HEK293 (cell line): Measurements from ENCODE around the gene USP50.
A peak's percentile ranks its signal among the peaks of the same experiment; 100 is the strongest.

Experiments
- CTCF ChIA-PET: fragments of 350-600 bp; formaldehyde crosslinking; extraction: SDS; loops from one replicate; lab custom pipeline; 2021; ENCODE audit warnings: antibody characterized with exemption; lab: Yijun Ruan, JAX
- POLR2A ChIA-PET: fragments of 300-600 bp; formaldehyde crosslinking; extraction: SDS; loops from one replicate; lab custom pipeline; 2020; ENCODE audit warnings: antibody characterized with exemption, inconsistent platforms; lab: Yijun Ruan, JAX
- H3K27ac ChIP-seq: fragments of 200-500 bp; sonication (Bioruptor generic); 2 replicates; pipeline ENCODE4 v1.5.1; 2014; ENCODE audit warnings: low read depth, low read length, control low read depth, inconsistent platforms; ENCODE audit errors: extremely low read depth
- H3K36me3 ChIP-seq, 2 experiments: fragments of 200-500 bp in 1 of 2; sonication (Bioruptor generic) in 1 of 2; 1 replicate in 1 of 2; 2 replicates in 1 of 2; pipeline ENCODE4 v1.5.1; 2014 to 2017; ENCODE audit warnings: inconsistent platforms in 2 of 2, low read length in 2 of 2; ENCODE audit not compliant: control insufficient read depth in 2 of 2, insufficient read depth in 1 of 2
- H3K4me1 ChIP-seq: fragments of 200-500 bp; sonication (Bioruptor generic); 2 replicates; pipeline ENCODE4 v1.5.1; 2014; ENCODE audit warnings: mild to moderate bottlenecking, low read length, inconsistent platforms; ENCODE audit not compliant: control insufficient read depth, insufficient read depth
- H3K4me3 ChIP-seq: 2 replicates; pipeline ENCODE4 v1.5.1; 2011; ENCODE audit warnings: low read depth, mild to moderate bottlenecking, control low read depth, low read length, moderate library complexity
- H3K9me3 ChIP-seq: fragments of 200-500 bp; sonication (Bioruptor generic); 2 replicates; pipeline ENCODE4 v1.5.1; 2014; ENCODE audit warnings: low read depth, low read length, inconsistent platforms; ENCODE audit not compliant: control insufficient read depth, insufficient read depth
- FEZF1 ChIP-seq: fragments of 450-650 bp; formaldehyde crosslinking; IDR thresholded peaks from 2 replicates; pipeline ENCODE4 v1.5.1; 2016; ENCODE audit warnings: missing biosample characterization, missing genetic modification characterization
- MZF1 ChIP-seq: fragments of 450-650 bp; formaldehyde crosslinking; IDR thresholded peaks from 2 replicates; pipeline ENCODE4 v1.5.1; 2017; ENCODE audit warnings: missing biosample characterization, missing genetic modification characterization, borderline replicate concordance
- PBX3 ChIP-seq: sonication (generic); formaldehyde crosslinking; IDR thresholded peaks from 2 replicates; pipeline ENCODE4 v1.8.1; 2022; ENCODE audit warnings: mild to moderate bottlenecking, moderate library complexity, missing genetic modification reagents
- PRDM1 ChIP-seq: fragments of 450-650 bp; formaldehyde crosslinking; IDR thresholded peaks from 2 replicates; pipeline ENCODE4; 2016; ENCODE audit warnings: missing biosample characterization, missing genetic modification characterization
- SP2 ChIP-seq: fragments of 450-650 bp; formaldehyde crosslinking; IDR thresholded peaks from 2 replicates; pipeline ENCODE4 v1.5.1; 2016; ENCODE audit warnings: missing biosample characterization, missing genetic modification characterization
- TCF7L2 ChIP-seq: IDR thresholded peaks from 2 replicates; pipeline ENCODE4 v1.6.1; 2011; ENCODE audit warnings: low read depth, mild to moderate bottlenecking, inconsistent platforms, low read length, moderate library complexity, borderline replicate concordance
- ZBTB1 ChIP-seq: fragments of 450-650 bp; formaldehyde crosslinking; IDR thresholded peaks from 2 replicates; pipeline ENCODE4 v1.5.1; 2016; ENCODE audit warnings: missing biosample characterization, missing genetic modification characterization
- ZFP37 ChIP-seq: fragments of 450-650 bp; formaldehyde crosslinking; IDR thresholded peaks from 2 replicates; pipeline ENCODE4 v1.5.1; 2016; ENCODE audit warnings: missing biosample characterization, missing genetic modification characterization
- ZFP69B ChIP-seq: fragments of 450-650 bp; formaldehyde crosslinking; IDR thresholded peaks from 2 replicates; pipeline ENCODE4 v1.5.1; 2016; ENCODE audit warnings: missing biosample characterization, missing genetic modification characterization
- ZNF138 ChIP-seq: fragments of 450-650 bp; formaldehyde crosslinking; IDR thresholded peaks from 2 replicates; pipeline ENCODE4 v1.5.1; 2016; ENCODE audit warnings: missing biosample characterization, missing genetic modification characterization, borderline replicate concordance
- ZNF140 ChIP-seq: fragments of 450-650 bp; formaldehyde crosslinking; IDR thresholded peaks from 2 replicates; pipeline ENCODE4 v1.5.1; 2016; ENCODE audit warnings: missing biosample characterization, missing genetic modification characterization
- ZNF202 ChIP-seq: fragments of 450-650 bp; formaldehyde crosslinking; IDR thresholded peaks from 2 replicates; pipeline ENCODE4 v1.5.1; 2016; ENCODE audit warnings: missing biosample characterization, missing genetic modification characterization, borderline replicate concordance
- ZNF223 ChIP-seq: fragments of 450-650 bp; formaldehyde crosslinking; IDR thresholded peaks from 2 replicates; pipeline ENCODE4 v1.5.1; 2016; ENCODE audit warnings: missing biosample characterization, missing genetic modification characterization
- ZNF311 ChIP-seq: fragments of 450-650 bp; formaldehyde crosslinking; IDR thresholded peaks from 2 replicates; pipeline ENCODE4 v1.5.1; 2017; ENCODE audit warnings: missing biosample characterization, missing genetic modification characterization, borderline replicate concordance
- ZNF324 ChIP-seq: fragments of 450-650 bp; formaldehyde crosslinking; IDR thresholded peaks from 2 replicates; pipeline ENCODE4 v1.5.1; 2016; ENCODE audit warnings: missing biosample characterization, missing genetic modification characterization
- ZNF391 ChIP-seq: fragments of 450-650 bp; formaldehyde crosslinking; IDR thresholded peaks from 2 replicates; pipeline ENCODE4 v1.5.1; 2016; ENCODE audit warnings: low read depth, missing biosample characterization, missing genetic modification characterization, borderline replicate concordance
- ZNF404 ChIP-seq: fragments of 450-650 bp; formaldehyde crosslinking; IDR thresholded peaks from 2 replicates; pipeline ENCODE4 v1.5.1; 2017; ENCODE audit warnings: missing biosample characterization, missing genetic modification characterization
- ZNF426 ChIP-seq: fragments of 450-650 bp; formaldehyde crosslinking; IDR thresholded peaks from 2 replicates; pipeline ENCODE4 v1.5.1; 2017; ENCODE audit warnings: missing biosample characterization, missing genetic modification characterization, mild to moderate bottlenecking, inconsistent platforms, moderate library complexity
- ZNF433 ChIP-seq: fragments of 450-650 bp; formaldehyde crosslinking; IDR thresholded peaks from 2 replicates; pipeline ENCODE4 v1.5.1; 2016; ENCODE audit warnings: missing biosample characterization, missing genetic modification characterization, low read depth
- ZNF501 ChIP-seq: fragments of 450-650 bp; formaldehyde crosslinking; IDR thresholded peaks from 2 replicates; pipeline ENCODE4 v1.5.1; 2016; ENCODE audit warnings: missing biosample characterization, missing genetic modification characterization
- ZNF510 ChIP-seq: fragments of 450-650 bp; formaldehyde crosslinking; IDR thresholded peaks from 2 replicates; pipeline ENCODE4 v1.5.1; 2018; ENCODE audit warnings: mild to moderate bottlenecking, missing genetic modification characterization, missing biosample characterization; ENCODE audit not compliant: insufficient replicate concordance
- ZNF596 ChIP-seq: fragments of 450-650 bp; IDR thresholded peaks from 2 replicates; pipeline ENCODE4 v1.5.0; 2018; ENCODE audit warnings: missing biosample characterization, mild to moderate bottlenecking, missing genetic modification characterization, moderate library complexity
- ZNF645 ChIP-seq: fragments of 450-650 bp; formaldehyde crosslinking; IDR thresholded peaks from 2 replicates; pipeline ENCODE4; 2016; ENCODE audit warnings: missing biosample characterization, missing genetic modification characterization
- ZNF692 ChIP-seq: fragments of 450-650 bp; formaldehyde crosslinking; IDR thresholded peaks from 2 replicates; pipeline ENCODE4 v1.5.1; 2016; ENCODE audit warnings: missing biosample characterization, missing genetic modification characterization
- ZNF747 ChIP-seq: fragments of 450-650 bp; formaldehyde crosslinking; IDR thresholded peaks from 2 replicates; pipeline ENCODE4 v1.5.1; 2016; ENCODE audit warnings: missing biosample characterization, missing genetic modification characterization
- ZNF776 ChIP-seq: fragments of 450-650 bp; formaldehyde crosslinking; IDR thresholded peaks from 2 replicates; pipeline ENCODE4 v1.5.0; 2017; ENCODE audit warnings: missing biosample characterization, missing genetic modification characterization, borderline replicate concordance
- ZSCAN23 ChIP-seq: fragments of 450-650 bp; formaldehyde crosslinking; IDR thresholded peaks from 2 replicates; pipeline ENCODE4 v1.5.1; 2016; ENCODE audit warnings: missing biosample characterization, missing genetic modification characterization

USP50 gene

GRCh38 chr15:50487287-50487686 lies 59.2 kb downstream of the USP50 start:
- POLR2A ChIA-PET: no interaction called here
- Histone ChIP-seq H3K9me3 (no peaks in the 10 kb centered on the region), H3K4me1 (no peaks in the 10 kb centered on the region), H3K4me3 (no peak overlapping the region), H3K36me3 (peaks cover 20 to 51% of the 10 kb centered on the region in 2 experiments), H3K27ac (no peak overlapping the region)
- CTCF ChIA-PET: no interaction called here
- TF ChIP-seq PRDM1 (peak; percentile 58; the same call in 1 of the 2 replicates), ZNF596 (tag by site-specific recombination) (no peak)

- Histone ChIP-seq H3K36me3 (peaks cover 19 to 53% of the 10 kb centered on the region in 2 experiments), H3K9me3 (no peaks in the 10 kb centered on the region), H3K4me1 (no peaks in the 10 kb centered on the region)
- no peak for TF ChIP-seq ZNF692 (tag by site-specific recombination)
- no peak for TF ChIP-seq ZNF404
- no peak for TF ChIP-seq ZNF324 (tag by site-specific recombination)
- TF ChIP-seq ZNF510 (tag by site-specific recombination): no peak
- no peak for TF ChIP-seq ZNF138 (tag by site-specific recombination)
- no peak for TF ChIP-seq ZNF311 (tag by site-specific recombination)
- no peak for TF ChIP-seq ZNF645 (tag by site-specific recombination)
- TF ChIP-seq ZNF747 (tag by site-specific recombination): no peak
- no peak for TF ChIP-seq ZFP69B
- no peak for TF ChIP-seq MZF1 (tag by site-specific recombination)
- TF ChIP-seq ZNF202 (tag by site-specific recombination): no peak
- no peak for TF ChIP-seq PBX3 (CRISPR knock-in tag)
- no peak for TF ChIP-seq ZNF501 (tag by site-specific recombination)
- TF ChIP-seq FEZF1 (tag by site-specific recombination): no peak
- no peak for TF ChIP-seq ZNF426
- no peak for TF ChIP-seq ZNF391 (tag by site-specific recombination)
- TF ChIP-seq, all 188 proteins: peak for 0
- CTCF ChIA-PET: no interaction called here
- POLR2A ChIA-PET: no interaction called here
- Histone ChIP-seq H3K4me3 (no peak overlapping the region), H3K27ac (no peak overlapping the region)
Observed at GRCh38 chr15:50485389-50485788, 61.1 kb downstream of the USP50 start.

- Histone ChIP-seq H3K36me3 (peaks cover 19 to 51% of the 10 kb centered on the region in 2 experiments), H3K4me3 (no peak overlapping the region), H3K4me1 (no peaks in the 10 kb centered on the region), H3K27ac (no peak overlapping the region), H3K9me3 (no peaks in the 10 kb centered on the region)
- ChIA-PET POLR2A (no interaction called here), CTCF (no interaction called here)
- no peak for TF ChIP-seq ZSCAN23
- TF ChIP-seq ZNF433: no peak
- TF ChIP-seq ZBTB1: no peak
- TF ChIP-seq ZFP37 (tag by site-specific recombination): no peak
- TF ChIP-seq ZNF140 (tag by site-specific recombination): no peak
- TF ChIP-seq ZNF776 (tag by site-specific recombination): no peak
- TF ChIP-seq SP2 (tag by site-specific recombination): no peak
- no peak for TF ChIP-seq TCF7L2
- TF ChIP-seq ZNF391 (tag by site-specific recombination): no peak
- no peak for TF ChIP-seq ZNF223 (tag by site-specific recombination)
Observed at GRCh38 chr15:50484781-50485180, 61.7 kb downstream of the USP50 start.
